SH-SY5Y (cell line): ENCODE results near the gene CEACAM16.

Source experiments
- GATA2 ChIP-seq: IDR thresholded peaks from 2 replicates; pipeline ENCODE4 v1.6.1; 2011; ENCODE audit warnings: mild to moderate bottlenecking, low read depth, low read length
- GATA3 ChIP-seq: IDR thresholded peaks from 2 replicates; pipeline ENCODE4 v1.6.1; 2011; ENCODE audit warnings: low read depth, mild to moderate bottlenecking, low read length, moderate library complexity

The CEACAM16 gene

GRCh38 chr19:44738603-44739558, 39.9 kb downstream of the CEACAM16 start:
- no peak for TF ChIP-seq GATA2
- no peak for TF ChIP-seq GATA3

- TF ChIP-seq GATA2 (no peak), GATA3 (no peak)
These were observed 41.4 kb downstream of the CEACAM16 start for GRCh38 chr19:44740351-44740824.

- TF ChIP-seq GATA2, result no peak
These were observed 42.3 kb downstream of the CEACAM16 start for GRCh38 chr19:44741258-44741731.

GRCh38 chr19:44741841-44742329, 42.9 kb downstream of the CEACAM16 start:
- TF ChIP-seq GATA2, result no peak
- TF ChIP-seq GATA3, result no peak

GRCh38 chr19:44742330-44743061, 43.5 kb downstream of the CEACAM16 start:
- TF ChIP-seq GATA3 (no peak), GATA2 (no peak)

- TF ChIP-seq GATA3, result no peak
- no peak for TF ChIP-seq GATA2
These were observed 46.0 kb downstream of the CEACAM16 start for GRCh38 chr19:44744871-44745332.

- TF ChIP-seq GATA3 (no peak), GATA2 (no peak)
These were observed 46.4 kb downstream of the CEACAM16 start for GRCh38 chr19:44745341-44745831.

GRCh38 chr19:44745887-44746600, 47.1 kb downstream of the CEACAM16 start:
- TF ChIP-seq GATA3 (no peak), GATA2 (no peak)

- TF ChIP-seq GATA3, result no peak
- no peak for TF ChIP-seq GATA2
These were observed 47.6 kb downstream of the CEACAM16 start for GRCh38 chr19:44746616-44746945.

- TF ChIP-seq GATA3 (no peak), GATA2 (no peak)
These were observed 48.2 kb downstream of the CEACAM16 start for GRCh38 chr19:44746946-44747738.

GRCh38 chr19:44747739-44748425, 48.9 kb downstream of the CEACAM16 start:
- TF ChIP-seq GATA2 (no peak), GATA3 (no peak)
